Keratinocyte (primary cell): Measurements from ENCODE around the gene UBXN4.

Experiments used
- EZH2 ChIP-seq: IDR thresholded peaks from one replicate; pipeline ENCODE4 v1.6.1; 2012; ENCODE audit warnings: inconsistent platforms, mild to moderate bottlenecking, low read length, moderate library complexity
- TF ChIP-seq, protein P1 (sequence below), 3 experiments: IDR thresholded peaks in 1 of 3; conservative IDR thresholded peaks in 1 of 3; optimal IDR thresholded peaks in 1 of 3; 2 replicates in 2 of 3; 3 replicates in 1 of 3; pipeline versions ENCODE3 to v1.5.1; 2011; ENCODE audit warnings: low read length in 3 of 3, mild to moderate bottlenecking in 3 of 3, moderate library complexity in 2 of 3, control low read depth in 1 of 3, inconsistent platforms in 1 of 3; ENCODE audit not compliant: insufficient read depth in 2 of 3; ENCODE audit errors: extremely low read depth in 1 of 3

DNA sequence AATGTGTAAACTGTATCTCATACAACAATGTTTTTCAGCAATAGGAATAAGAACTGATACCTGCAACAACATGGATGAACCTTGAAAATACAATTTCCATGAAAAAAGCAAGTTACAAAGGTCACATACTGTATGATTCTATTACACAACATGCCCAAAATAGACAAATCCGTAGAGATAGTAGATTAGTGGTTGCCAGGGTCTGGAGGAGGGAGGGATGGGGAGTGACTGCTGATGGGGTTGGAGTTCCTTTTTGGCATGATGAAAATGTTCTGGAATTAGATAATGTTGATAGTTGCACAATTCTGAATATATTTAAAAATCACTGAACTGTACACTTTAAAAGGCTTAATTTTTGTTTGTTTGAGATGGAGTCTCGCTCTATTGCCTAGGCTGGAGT is 33.8 kb downstream of the UBXN4 start:
- TF ChIP-seq, protein P1, sequence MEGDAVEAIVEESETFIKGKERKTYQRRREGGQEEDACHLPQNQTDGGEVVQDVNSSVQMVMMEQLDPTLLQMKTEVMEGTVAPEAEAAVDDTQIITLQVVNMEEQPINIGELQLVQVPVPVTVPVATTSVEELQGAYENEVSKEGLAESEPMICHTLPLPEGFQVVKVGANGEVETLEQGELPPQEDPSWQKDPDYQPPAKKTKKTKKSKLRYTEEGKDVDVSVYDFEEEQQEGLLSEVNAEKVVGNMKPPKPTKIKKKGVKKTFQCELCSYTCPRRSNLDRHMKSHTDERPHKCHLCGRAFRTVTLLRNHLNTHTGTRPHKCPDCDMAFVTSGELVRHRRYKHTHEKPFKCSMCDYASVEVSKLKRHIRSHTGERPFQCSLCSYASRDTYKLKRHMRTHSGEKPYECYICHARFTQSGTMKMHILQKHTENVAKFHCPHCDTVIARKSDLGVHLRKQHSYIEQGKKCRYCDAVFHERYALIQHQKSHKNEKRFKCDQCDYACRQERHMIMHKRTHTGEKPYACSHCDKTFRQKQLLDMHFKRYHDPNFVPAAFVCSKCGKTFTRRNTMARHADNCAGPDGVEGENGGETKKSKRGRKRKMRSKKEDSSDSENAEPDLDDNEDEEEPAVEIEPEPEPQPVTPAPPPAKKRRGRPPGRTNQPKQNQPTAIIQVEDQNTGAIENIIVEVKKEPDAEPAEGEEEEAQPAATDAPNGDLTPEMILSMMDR (optimal IDR thresholded peaks at IDR 0.05 in 1 of 3, IDR thresholded peaks at IDR 0.05 in 1 of 3, conservative IDR thresholded peaks at IDR 0.05 in 1 of 3; ENCODE audit: extremely low read depth in 1 of 3, insufficient read depth in 2 of 3, low read length in 3 of 3) = no peak
- no peak for TF ChIP-seq EZH2
